Measurements from ENCODE around the gene PRPF19.

- TF ChIP-seq NPAS2 (CRISPR knock-in tag; IDR thresholded peaks at IDR 0.05; ENCODE audit: borderline replicate concordance) (no peak), REST (IDR thresholded peaks at IDR 0.05) (no peak), CTCF (IDR thresholded peaks at IDR 0.05) (no peak)
These were observed 41.3 kb upstream of the PRPF19 start for GRCh38 chr11:60947700-60948099.

Data from A549 (cell line).